A673 (cell line): ENCODE results near the gene SOX15. TPM values are rescaled to one million over a fixed set of nuclear protein-coding genes. Genes with fewer than 3 reads are reported as not detected.
A peak's percentile ranks its signal among the peaks of the same experiment; 100 is the strongest.
"Not testable (repeated sequence)": the region's sequence is repeated elsewhere in the genome, so short reads cannot be mapped to it uniquely, and the experiment has no call there.

Source experiments
- BruUV-seq: library from RNA; stranded (reverse); fragments of 400-500 nt; replicated peaks from 2 replicates; lab custom pipeline; 2021; lab: Mats Ljungman, UMichigan
- CTCF ChIA-PET: fragments of 300-600 bp; sonication (Branson Sonifier 250); formaldehyde crosslinking; loops from one replicate; lab custom pipeline; 2022; ENCODE audit warnings: antibody characterized with exemption; lab: Charles Lee
- POLR2A ChIA-PET: fragments of 300-600 bp; sonication (Branson Sonifier 250); formaldehyde crosslinking; loops from one replicate; lab custom pipeline; 2022; ENCODE audit warnings: antibody characterized with exemption; ENCODE audit not compliant: low non-redundant PET; lab: Charles Lee
- DNase-seq: peaks from one replicate; pipeline ENCODE4 v3.0.0-alpha.2; 2015; ENCODE audit warnings: low spot score
- H3K27ac ChIP-seq: fragments of 200-600 bp; sonication (generic); 2 replicates; pipeline ENCODE4 v1.5.1; 2016; ENCODE audit warnings: mixed run types, low read depth, mild to moderate bottlenecking, mixed read lengths, antibody characterized with exemption, low read length; ENCODE audit not compliant: poor library complexity, severe bottlenecking
- H3K27me3 ChIP-seq: fragments of 200-600 bp; sonication (generic); replicated peaks from 2 replicates; pipeline ENCODE4 v1.6.1; 2017; ENCODE audit warnings: mixed run types, low read depth, mild to moderate bottlenecking, mixed read lengths, antibody characterized with exemption, low read length; ENCODE audit not compliant: insufficient read depth, poor library complexity
- H3K36me3 ChIP-seq: fragments of 200-600 bp; sonication (generic); 2 replicates; pipeline ENCODE4 v1.6.1; 2016; ENCODE audit warnings: mixed run types, mild to moderate bottlenecking, mixed read lengths, antibody characterized with exemption, low read length; ENCODE audit not compliant: insufficient read depth, poor library complexity, severe bottlenecking
- H3K4me1 ChIP-seq: fragments of 200-600 bp; sonication (generic); 2 replicates; pipeline ENCODE4 v1.6.1; 2017; ENCODE audit warnings: mixed run types, mild to moderate bottlenecking, mixed read lengths, antibody characterized with exemption, low read length; ENCODE audit not compliant: insufficient read depth, poor library complexity, severe bottlenecking
- H3K4me3 ChIP-seq: fragments of 200-600 bp; sonication (generic); 2 replicates; pipeline ENCODE4 v1.5.1; 2016; ENCODE audit warnings: low read depth, mixed run types, mild to moderate bottlenecking, mixed read lengths, low read length; ENCODE audit not compliant: poor library complexity, severe bottlenecking
- H3K9me3 ChIP-seq: fragments of 200-600 bp; sonication (generic); 2 replicates; pipeline ENCODE4 v1.6.1; 2016; ENCODE audit warnings: mixed run types, low read depth, mild to moderate bottlenecking, mixed read lengths, antibody characterized with exemption, low read length; ENCODE audit not compliant: poor library complexity, severe bottlenecking
- CTCF ChIP-seq: fragments of 300-800, 200-600 bp; sonication (generic); conservative IDR thresholded peaks from 2 replicates; pipeline ENCODE4 v1.5.1; 2017; ENCODE audit warnings: low read depth, mild to moderate bottlenecking, antibody characterized with exemption, low read length, moderate library complexity, mixed read lengths
- EZH2 ChIP-seq: fragments of 200-600 bp; sonication (generic); IDR thresholded peaks from 2 replicates; pipeline ENCODE4 v1.6.1; 2017; ENCODE audit warnings: borderline replicate concordance, low read depth, mild to moderate bottlenecking, mixed read lengths, antibody characterized with exemption, low read length; ENCODE audit not compliant: poor library complexity, severe bottlenecking
- intact Hi-C: fragments of 100-400 bp; cut with micrococcal nuclease; formaldehyde crosslinking; loops from one replicate; pipeline ENCODE4 v1.10.0; 2022; ENCODE audit not compliant: unreplicated experiment
- total RNA-seq: library from RNA; stranded (reverse); gene quantifications from 2 replicates; pipeline ENCODE4 v1.2.3, GENCODE V29; 2021

Gene SOX15
- total RNA-seq, 1 experiment from 2014 or later = 1.3 TPM

- Histone ChIP-seq H3K27ac (peak overlapping the region; percentile 95), H3K27me3 (no peaks in the 10 kb centered on the region), H3K36me3 (no peaks in the 10 kb centered on the region), H3K9me3 (no peaks in the 10 kb centered on the region), H3K4me1 (no peaks in the 10 kb centered on the region), H3K4me3 (peak overlapping the region; percentile 94)
- intact Hi-C loops = loop anchor here (5.0 kb wide), 1 partner anchor 61 kb away; the partner anchor contains the start of genes TP53 and WRAP53
- CTCF ChIA-PET = no interaction called here
- DNase-seq = no peak
- TSS peak; percentile 93 for BruUV-seq
- TF ChIP-seq CTCF = no peak
- TF ChIP-seq EZH2 = no peak
- POLR2A ChIA-PET = interaction anchor here (0.6 kb wide), 1 partner anchor 222 kb away, joined by 4 read pairs; no protein-coding TSS in a partner anchor
Observed at GRCh38 chr17:7626307-7626706, 36.4 kb upstream of the SOX15 start.

GRCh38 chr17:7625749-7626148 lies 35.9 kb upstream of the SOX15 start:
- H3K9me3 ChIP-seq, H3K36me3 ChIP-seq, CTCF ChIA-PET, H3K4me3 ChIP-seq, BruUV-seq, H3K27me3 ChIP-seq, H3K4me1 ChIP-seq, H3K27ac ChIP-seq, DNase-seq: not testable (repeated sequence)
- POLR2A ChIA-PET = interaction anchor here (0.6 kb wide), 1 partner anchor 221 kb away, joined by 4 read pairs; no protein-coding TSS in a partner anchor
- intact Hi-C loops = loop anchor here (5.0 kb wide), 1 partner anchor 62 kb away; the partner anchor contains the start of genes TP53 and WRAP53

GRCh38 chr17:7623661-7624060 lies 33.8 kb upstream of the SOX15 start:
- intact Hi-C loops = no loop called here
- no peak overlapping the region for H3K4me3 ChIP-seq
- no peaks in the 10 kb centered on the region for H3K9me3 ChIP-seq
- no peaks in the 10 kb centered on the region for H3K36me3 ChIP-seq
- no peak overlapping the region for H3K27ac ChIP-seq
- ChIA-PET CTCF (no interaction called here), POLR2A (no interaction called here)
- no TSS peak for BruUV-seq
- no peaks in the 10 kb centered on the region for H3K27me3 ChIP-seq
- no peak for DNase-seq
- no peaks in the 10 kb centered on the region for H3K4me1 ChIP-seq
- no peak for TF ChIP-seq EZH2
- no peak for TF ChIP-seq CTCF

GRCh38 chr17:7620835-7621234 lies 30.9 kb upstream of the SOX15 start:
- no peak overlapping the region for H3K4me3 ChIP-seq
- TF ChIP-seq CTCF = no peak
- TF ChIP-seq EZH2 = no peak
- no TSS peak for BruUV-seq
- ChIA-PET POLR2A (no interaction called here), CTCF (interaction anchor here (0.7 kb wide), 1 partner anchor 106 kb away, joined by 4 read pairs; no protein-coding TSS in a partner anchor)
- DNase-seq = no peak
- H3K27ac ChIP-seq = no peak overlapping the region
- no peaks in the 10 kb centered on the region for H3K27me3 ChIP-seq
- no peaks in the 10 kb centered on the region for H3K36me3 ChIP-seq
- intact Hi-C loops = no loop called here
- H3K4me1 ChIP-seq = no peaks in the 10 kb centered on the region
- H3K9me3 ChIP-seq = no peaks in the 10 kb centered on the region
